Smooth muscle cell (in vitro differentiated cells): Measurements from ENCODE around the gene TP53BP1. TPM values are rescaled to one million over a fixed set of nuclear protein-coding genes. Genes with fewer than 3 reads are reported as not detected.

Experiments
- DNase-seq: peaks from one replicate; lab custom pipeline; 2025; ENCODE audit not compliant: unreplicated experiment; lab: John Stamatoyannopoulos, UW
- H2AFZ ChIP-seq: fragments of 200-600 bp; sonication (generic); 2 replicates; pipeline ENCODE4 v1.6.0; 2016; ENCODE audit warnings: antibody characterized with exemption, low read depth, mild to moderate bottlenecking
- H3F3A ChIP-seq: fragments of 200-600 bp; sonication (generic); 2 replicates; pipeline ENCODE4 v1.6.0; 2017; ENCODE audit warnings: antibody characterized with exemption, low read depth
- H3K27ac ChIP-seq: fragments of 200-600 bp; sonication (generic); 2 replicates; pipeline ENCODE4 v1.5.1; 2016; ENCODE audit warnings: low read depth, mild to moderate bottlenecking
- H3K27me3 ChIP-seq: fragments of 200-600 bp; sonication (generic); 2 replicates; pipeline ENCODE4 v1.6.1; 2016; ENCODE audit warnings: low read depth, mild to moderate bottlenecking
- H3K36me3 ChIP-seq: fragments of 200-600 bp; sonication (generic); 2 replicates; pipeline ENCODE4 v1.5.1; 2016; ENCODE audit warnings: low read depth
- H3K4me1 ChIP-seq: fragments of 200-600 bp; sonication (generic); 2 replicates; pipeline ENCODE4 v1.5.1; 2016; ENCODE audit warnings: low read depth
- H3K4me2 ChIP-seq: fragments of 200-600 bp; sonication (generic); 2 replicates; pipeline ENCODE4 v1.6.0; 2016; ENCODE audit warnings: mild to moderate bottlenecking
- H3K4me3 ChIP-seq: fragments of 200-600 bp; sonication (generic); 2 replicates; pipeline ENCODE4 v1.5.1; 2016; ENCODE audit warnings: mild to moderate bottlenecking
- H3K79me2 ChIP-seq: fragments of 200-600 bp; sonication (generic); 2 replicates; pipeline ENCODE4 v1.6.0; 2016; ENCODE audit warnings: low read depth, mild to moderate bottlenecking
- H3K9ac ChIP-seq: fragments of 200-600 bp; sonication (generic); 2 replicates; pipeline ENCODE4 v1.6.0; 2016; ENCODE audit warnings: low read depth
- H3K9me3 ChIP-seq: fragments of 200-600 bp; sonication (generic); replicated peaks from 2 replicates; pipeline ENCODE4 v1.5.1; 2016; ENCODE audit warnings: low read depth
- H4K20me1 ChIP-seq: fragments of 200-600 bp; sonication (generic); 2 replicates; pipeline ENCODE4 v1.6.0; 2016; ENCODE audit warnings: low read depth
- CTCF ChIP-seq: fragments of 200-600 bp; sonication (generic); IDR thresholded peaks from 2 replicates; pipeline ENCODE4 v1.5.1; 2017; ENCODE audit warnings: borderline replicate concordance, mild to moderate bottlenecking, antibody characterized with exemption; ENCODE audit not compliant: insufficient read depth, poor library complexity, severe bottlenecking
- WGBS: methylation state at CpG from one replicate; pipeline ENCODE4 v1.1.7; 2016; ENCODE audit warnings: low lambda C conversion rate; 5-methylcytosine and 5-hydroxymethylcytosine counted together
- polyA plus RNA-seq: library from polyadenylated mRNA; unstranded; fragments of >200 nt; fragmentation: Nextera tagmentation; extraction: Ambion mirVana; gene quantifications from 2 replicates; pipeline ENCODE4 v1.2.1, GENCODE V29; 2016
- total RNA-seq: library from RNA; depleted of rRNA; stranded (reverse); fragments of >200 nt; gene quantifications from 2 replicates; pipeline ENCODE4 v1.2.3, GENCODE V29; 2014

The TP53BP1 gene
- total and polyA plus RNA-seq, 2 experiments from 2014 or later = 24.1 to 41.5 TPM

GRCh38 chr15:43515741-43516140 is 22.8 kb upstream of the TP53BP1 start:
- peaks cover 12% of the 10 kb centered on the region for H3K79me2 ChIP-seq
- H2AFZ ChIP-seq = no peak overlapping the region
- H3F3A ChIP-seq = peaks cover 13% of the 10 kb centered on the region
- H3K9ac ChIP-seq = no peak overlapping the region
- no peaks in the 10 kb centered on the region for H3K27me3 ChIP-seq
- peak overlapping the region; percentile 92 for H3K27ac ChIP-seq
- no peak for TF ChIP-seq CTCF
- H4K20me1 ChIP-seq = peaks cover 23% of the 10 kb centered on the region
- 60% methylated on average over 2 of the region's 2 CpGs for WGBS
- H3K36me3 ChIP-seq = no peaks in the 10 kb centered on the region
- no peak for DNase-seq
- no peak overlapping the region for H3K4me3 ChIP-seq
- peak overlapping the region; percentile 99 for H3K4me2 ChIP-seq
- H3K4me1 ChIP-seq = peaks cover 45% of the 10 kb centered on the region
- H3K9me3 ChIP-seq = no peaks in the 10 kb centered on the region

GRCh38 chr15:43514241-43515057 is 21.5 kb upstream of the TP53BP1 start:
- H3K9me3 ChIP-seq = no peaks in the 10 kb centered on the region
- DNase-seq = peak; percentile 17
- peaks cover 10% of the 10 kb centered on the region for H4K20me1 ChIP-seq
- peak overlapping the region; percentile 75 for H3K27ac ChIP-seq
- WGBS = 49% methylated on average over 4 of the region's 4 CpGs
- H3K4me1 ChIP-seq = peaks cover 43% of the 10 kb centered on the region
- H3K36me3 ChIP-seq = no peaks in the 10 kb centered on the region
- H3F3A ChIP-seq = peaks cover 17% of the 10 kb centered on the region
- peak overlapping the region; percentile 40 for H3K4me2 ChIP-seq
- no peak overlapping the region for H3K4me3 ChIP-seq
- peak; percentile 46 for TF ChIP-seq CTCF
- peak overlapping the region; percentile 10 for H2AFZ ChIP-seq
- H3K79me2 ChIP-seq = peaks cover 7% of the 10 kb centered on the region
- H3K27me3 ChIP-seq = no peaks in the 10 kb centered on the region
- no peak overlapping the region for H3K9ac ChIP-seq

GRCh38 chr15:43513550-43513949 is 20.6 kb upstream of the TP53BP1 start:
- Histone ChIP-seq H3K27me3 (no peaks in the 10 kb centered on the region), H3K4me1 (peaks cover 38% of the 10 kb centered on the region), H3K36me3 (no peaks in the 10 kb centered on the region), H3K4me2 (peak overlapping the region; percentile 40), H3K4me3 (no peak overlapping the region), H3F3A (peaks cover 20% of the 10 kb centered on the region), H2AFZ (peak overlapping the region; percentile 10), H4K20me1 (peaks cover 1% of the 10 kb centered on the region), H3K79me2 (no peaks in the 10 kb centered on the region), H3K27ac (peak overlapping the region; percentile 75), H3K9me3 (no peaks in the 10 kb centered on the region), H3K9ac (no peak overlapping the region)
- no peak for DNase-seq
- TF ChIP-seq CTCF = no peak
- 52% methylated on average over 1 of the region's 1 CpG for WGBS
